ENCODE data around the gene GABBR2. TPM values are rescaled to one million over a fixed set of nuclear protein-coding genes. Genes with fewer than 3 reads are reported as not detected.

Gene GABBR2
- total RNA-seq, 1 experiment from 2014 or later, result 0.23 TPM

- no peaks in the 10 kb centered on the region for H3K27me3 Mint-ChIP-seq (ENCODE audit: insufficient read depth, unreplicated experiment)
- H3K9me3 ChIP-seq, result no peaks in the 10 kb centered on the region
- intact Hi-C loops (cut with micrococcal nuclease; ENCODE audit: unreplicated experiment), result no loop called here
- no peaks in the 10 kb centered on the region for H3K36me3 Mint-ChIP-seq (ENCODE audit: insufficient read depth, unreplicated experiment)
- peaks cover 8% of the 10 kb centered on the region for H3K4me1 ChIP-seq
- no peaks in the 10 kb centered on the region for H3K4me1 Mint-ChIP-seq (ENCODE audit: low read depth, unreplicated experiment)
- H3K27ac Mint-ChIP-seq (ENCODE audit: unreplicated experiment), result no peak overlapping the region
- H3K4me3 ChIP-seq (ENCODE audit: low read depth, low read length), result no peak overlapping the region
- BruUV-seq (replicated peaks), result no TSS peak
- ChIA-PET CTCF (no interaction called here), POLR2A (no interaction called here)
- no peak for DNase-seq
- no peaks in the 10 kb centered on the region for H3K27me3 ChIP-seq (replicated peaks; ENCODE audit: control insufficient read depth, insufficient read depth, low read length)
- no peaks in the 10 kb centered on the region for H3K36me3 ChIP-seq (ENCODE audit: control insufficient read depth, insufficient read depth, low read length)
- H3K9me3 Mint-ChIP-seq (ENCODE audit: unreplicated experiment), result no peaks in the 10 kb centered on the region
- TF ChIP-seq CTCF (IDR thresholded peaks at IDR 0.05; ENCODE audit: insufficient read depth in 1 of 2, low read depth in 1 of 2, low read length in 1 of 2, severe bottlenecking in 1 of 2, unreplicated experiment in 1 of 2), result no peak
- H3K4me3 Mint-ChIP-seq (ENCODE audit: unreplicated experiment), result no peak overlapping the region
Observed at GRCh38 chr9:98381311-98382103, 327.2 kb downstream of the GABBR2 start.

- Mint-ChIP-seq H3K27ac (ENCODE audit: unreplicated experiment) (no peak overlapping the region), H3K36me3 (ENCODE audit: insufficient read depth, unreplicated experiment) (no peaks in the 10 kb centered on the region), H3K9me3 (ENCODE audit: unreplicated experiment) (no peaks in the 10 kb centered on the region), H3K4me1 (ENCODE audit: low read depth, unreplicated experiment) (peaks cover 3% of the 10 kb centered on the region), H3K27me3 (ENCODE audit: insufficient read depth, unreplicated experiment) (no peaks in the 10 kb centered on the region), H3K4me3 (ENCODE audit: unreplicated experiment) (no peak overlapping the region)
- Histone ChIP-seq H3K4me1 (peaks cover 21% of the 10 kb centered on the region), H3K36me3 (ENCODE audit: control insufficient read depth, insufficient read depth, low read length) (no peaks in the 10 kb centered on the region), H3K27me3 (replicated peaks; ENCODE audit: control insufficient read depth, insufficient read depth, low read length) (no peaks in the 10 kb centered on the region), H3K9me3 (no peaks in the 10 kb centered on the region), H3K4me3 (ENCODE audit: low read depth, low read length) (no peak overlapping the region)
- TF ChIP-seq CTCF (IDR thresholded peaks at IDR 0.05; ENCODE audit: insufficient read depth in 1 of 2, low read depth in 1 of 2, low read length in 1 of 2, severe bottlenecking in 1 of 2, unreplicated experiment in 1 of 2), result no peak
- intact Hi-C loops (cut with micrococcal nuclease; ENCODE audit: unreplicated experiment), result no loop called here
- BruUV-seq (replicated peaks), result no TSS peak
- POLR2A ChIA-PET, result no interaction called here
- peak; percentile 14 to 65 for DNase-seq
- CTCF ChIA-PET, result interaction anchor here (0.5 kb wide), 1 partner anchor 171 kb away, joined by 3 read pairs; no protein-coding TSS in a partner anchor
Observed at GRCh38 chr9:98380065-98380681, 328.6 kb downstream of the GABBR2 start.

- Mint-ChIP-seq H3K4me1 (ENCODE audit: low read depth, unreplicated experiment) (peaks cover 9% of the 10 kb centered on the region), H3K4me3 (ENCODE audit: unreplicated experiment) (no peak overlapping the region), H3K27me3 (ENCODE audit: insufficient read depth, unreplicated experiment) (no peaks in the 10 kb centered on the region), H3K9me3 (ENCODE audit: unreplicated experiment) (no peaks in the 10 kb centered on the region), H3K36me3 (ENCODE audit: insufficient read depth, unreplicated experiment) (no peaks in the 10 kb centered on the region), H3K27ac (ENCODE audit: unreplicated experiment) (no peak overlapping the region)
- Histone ChIP-seq H3K27me3 (replicated peaks; ENCODE audit: control insufficient read depth, insufficient read depth, low read length) (no peaks in the 10 kb centered on the region), H3K36me3 (ENCODE audit: control insufficient read depth, insufficient read depth, low read length) (no peaks in the 10 kb centered on the region), H3K4me1 (peaks cover 25% of the 10 kb centered on the region), H3K4me3 (ENCODE audit: low read depth, low read length) (no peak overlapping the region), H3K9me3 (no peaks in the 10 kb centered on the region)
- no TSS peak for BruUV-seq (replicated peaks)
- POLR2A ChIA-PET, result no interaction called here
- intact Hi-C loops (cut with micrococcal nuclease; ENCODE audit: unreplicated experiment), result loop anchor here (10.0 kb wide), 2 partner anchors 415 to 1055 kb away; partner anchors contain the start of gene ANKS6
- TF ChIP-seq CTCF (IDR thresholded peaks at IDR 0.05; ENCODE audit: insufficient read depth in 1 of 2, low read depth in 1 of 2, low read length in 1 of 2, severe bottlenecking in 1 of 2, unreplicated experiment in 1 of 2), result no peak
- CTCF ChIA-PET, result no interaction called here
- no peak for DNase-seq
Observed at GRCh38 chr9:98379572-98379971, 329.2 kb downstream of the GABBR2 start.

All from Caco-2 (cell line).